ENCODE measurements around the gene ULK3. TPM values are rescaled to one million over a fixed set of nuclear protein-coding genes. Genes with fewer than 3 reads are reported as not detected.

Gene ULK3
- total RNA-seq, 1 donor from 2014 or later, result 46.4 TPM

- H3K9me3 Mint-ChIP-seq, result no peaks in the 10 kb centered on the region
- TF ChIP-seq, protein P1, sequence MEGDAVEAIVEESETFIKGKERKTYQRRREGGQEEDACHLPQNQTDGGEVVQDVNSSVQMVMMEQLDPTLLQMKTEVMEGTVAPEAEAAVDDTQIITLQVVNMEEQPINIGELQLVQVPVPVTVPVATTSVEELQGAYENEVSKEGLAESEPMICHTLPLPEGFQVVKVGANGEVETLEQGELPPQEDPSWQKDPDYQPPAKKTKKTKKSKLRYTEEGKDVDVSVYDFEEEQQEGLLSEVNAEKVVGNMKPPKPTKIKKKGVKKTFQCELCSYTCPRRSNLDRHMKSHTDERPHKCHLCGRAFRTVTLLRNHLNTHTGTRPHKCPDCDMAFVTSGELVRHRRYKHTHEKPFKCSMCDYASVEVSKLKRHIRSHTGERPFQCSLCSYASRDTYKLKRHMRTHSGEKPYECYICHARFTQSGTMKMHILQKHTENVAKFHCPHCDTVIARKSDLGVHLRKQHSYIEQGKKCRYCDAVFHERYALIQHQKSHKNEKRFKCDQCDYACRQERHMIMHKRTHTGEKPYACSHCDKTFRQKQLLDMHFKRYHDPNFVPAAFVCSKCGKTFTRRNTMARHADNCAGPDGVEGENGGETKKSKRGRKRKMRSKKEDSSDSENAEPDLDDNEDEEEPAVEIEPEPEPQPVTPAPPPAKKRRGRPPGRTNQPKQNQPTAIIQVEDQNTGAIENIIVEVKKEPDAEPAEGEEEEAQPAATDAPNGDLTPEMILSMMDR (conservative IDR thresholded peaks at IDR 0.05), result no peak
- H3K4me3 Mint-ChIP-seq, result no peak overlapping the region
- no peak overlapping the region for H3K27ac Mint-ChIP-seq
- peaks cover 75% of the 10 kb centered on the region for H3K27me3 Mint-ChIP-seq
- no peaks in the 10 kb centered on the region for H3K4me1 Mint-ChIP-seq (ENCODE audit: unreplicated experiment)
- DNase-seq (ENCODE audit: extremely low spot score, unreplicated experiment), result no peak
- H3K36me3 Mint-ChIP-seq, result no peaks in the 10 kb centered on the region
Measured at GRCh38 chr15:74824976-74825375, 18.0 kb downstream of the ULK3 start.

DNA sequence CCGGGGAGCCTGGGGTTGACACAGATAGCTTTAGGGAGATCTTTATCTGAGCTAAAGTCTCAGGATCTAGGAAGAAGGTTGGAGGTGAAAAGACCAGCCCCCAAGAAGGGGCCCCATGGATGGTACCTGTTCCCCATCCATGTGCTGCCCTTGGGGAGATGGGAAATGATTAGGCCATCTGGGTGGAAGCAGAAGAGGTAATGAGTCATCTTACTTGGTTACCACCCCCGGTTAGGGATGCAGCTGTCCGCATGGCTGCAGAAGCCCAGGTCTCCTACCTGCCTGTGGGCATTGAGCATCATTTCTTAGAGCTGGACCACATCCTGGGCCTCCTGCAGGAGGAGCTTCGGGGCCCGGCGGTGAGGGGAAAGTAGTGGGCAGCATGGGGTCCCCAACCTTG is 19.6 kb downstream of the ULK3 start:
- Mint-ChIP-seq H3K4me3 (no peak overlapping the region), H3K9me3 (no peaks in the 10 kb centered on the region), H3K27me3 (peaks cover 63% of the 10 kb centered on the region), H3K4me1 (ENCODE audit: unreplicated experiment) (no peaks in the 10 kb centered on the region), H3K27ac (no peak overlapping the region), H3K36me3 (no peaks in the 10 kb centered on the region)
- DNase-seq (ENCODE audit: extremely low spot score, unreplicated experiment), result no peak
- TF ChIP-seq, protein P1 (conservative IDR thresholded peaks at IDR 0.05), result no peak

DNA sequence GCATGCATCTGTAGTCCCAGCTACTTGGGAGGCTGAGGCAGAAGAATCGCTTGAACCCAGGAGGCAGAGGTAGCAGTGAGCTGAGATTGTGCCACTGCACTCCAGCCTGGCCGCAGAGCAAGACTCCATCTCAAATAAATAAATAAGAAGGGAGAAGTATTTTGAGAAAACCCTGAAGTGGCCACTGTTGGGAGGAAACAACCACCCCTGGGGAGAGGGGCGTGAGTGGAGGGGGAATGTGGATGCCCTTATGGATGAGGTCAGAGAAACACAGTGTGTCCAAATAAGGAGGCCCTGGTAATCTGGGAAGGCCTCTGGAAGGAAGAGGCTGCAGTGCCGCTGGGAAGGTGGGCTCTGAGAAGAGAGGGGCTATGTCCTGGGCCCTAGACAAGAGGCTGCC is 20.7 kb downstream of the ULK3 start:
- no peaks in the 10 kb centered on the region for H3K36me3 Mint-ChIP-seq
- H3K4me3 Mint-ChIP-seq, result no peak overlapping the region
- peaks cover 56% of the 10 kb centered on the region for H3K27me3 Mint-ChIP-seq
- no peak overlapping the region for H3K27ac Mint-ChIP-seq
- TF ChIP-seq, protein P1 (conservative IDR thresholded peaks at IDR 0.05), result no peak
- DNase-seq (ENCODE audit: extremely low spot score, unreplicated experiment), result no peak
- peaks cover 3% of the 10 kb centered on the region for H3K4me1 Mint-ChIP-seq (ENCODE audit: unreplicated experiment)
- no peaks in the 10 kb centered on the region for H3K9me3 Mint-ChIP-seq

DNA sequence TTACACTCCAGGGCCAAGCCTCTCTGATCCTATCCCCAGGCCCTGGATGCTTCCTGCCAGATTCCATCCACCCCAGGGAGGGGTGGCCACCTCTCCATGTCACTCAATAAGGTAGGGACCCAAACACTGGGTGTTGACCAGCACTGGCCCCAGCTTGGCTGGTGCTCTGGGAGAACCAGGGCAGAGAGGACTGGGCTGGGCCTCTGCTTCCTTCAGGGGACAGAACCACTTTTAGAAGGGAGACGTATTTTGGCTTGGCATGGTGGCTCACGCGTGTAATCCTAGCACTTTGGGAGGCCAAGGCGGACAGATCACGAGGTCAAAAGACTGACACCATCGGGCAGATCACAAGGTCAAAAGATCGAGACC is 21.2 kb downstream of the ULK3 start:
- TF ChIP-seq, protein P1 (conservative IDR thresholded peaks at IDR 0.05), result no peak
- Mint-ChIP-seq H3K9me3 (no peaks in the 10 kb centered on the region), H3K36me3 (no peaks in the 10 kb centered on the region)

GRCh38 chr15:74821091-74821789 is 21.7 kb downstream of the ULK3 start:
- peaks cover 52% of the 10 kb centered on the region for H3K27me3 Mint-ChIP-seq
- TF ChIP-seq, protein P1 (conservative IDR thresholded peaks at IDR 0.05), result no peak
- no peak for DNase-seq (ENCODE audit: extremely low spot score, unreplicated experiment)
- H3K4me1 Mint-ChIP-seq (ENCODE audit: unreplicated experiment), result peaks cover 9% of the 10 kb centered on the region
- H3K9me3 Mint-ChIP-seq, result no peaks in the 10 kb centered on the region
- H3K27ac Mint-ChIP-seq, result no peak overlapping the region
- H3K4me3 Mint-ChIP-seq, result no peak overlapping the region
- H3K36me3 Mint-ChIP-seq, result no peaks in the 10 kb centered on the region

More for the DNA sequence above, 21.2 kb downstream of the ULK3 start:
- Mint-ChIP-seq H3K27me3 (peaks cover 56% of the 10 kb centered on the region), H3K27ac (no peak overlapping the region), H3K4me1 (ENCODE audit: unreplicated experiment) (peaks cover 8% of the 10 kb centered on the region), H3K4me3 (no peak overlapping the region)
- no peak for DNase-seq (ENCODE audit: extremely low spot score, unreplicated experiment)
